ENCODE measurements around the gene TUBB6.

DNA sequence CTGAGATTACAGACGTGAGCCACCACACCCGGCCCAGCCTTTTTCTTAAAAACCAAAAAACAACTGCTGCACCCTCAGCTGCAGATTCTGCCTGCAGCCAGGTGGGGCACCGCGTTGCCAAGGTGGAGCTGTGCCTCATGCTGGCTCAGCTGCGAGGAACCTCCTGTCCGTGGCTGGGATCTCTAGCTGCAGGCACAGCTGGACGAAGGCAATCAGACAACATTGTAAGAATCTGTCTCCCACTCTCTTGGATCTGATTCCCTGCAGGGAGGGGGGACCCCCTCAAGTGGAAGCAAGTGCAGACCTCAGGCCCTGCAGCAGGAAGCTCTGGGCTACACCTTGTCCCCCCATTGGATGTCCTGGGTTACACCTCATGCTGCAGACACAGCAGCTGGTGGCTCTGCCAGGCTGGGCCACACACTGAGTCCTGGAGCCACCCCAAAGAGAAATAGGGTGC lies 29.8 kb upstream of the TUBB6 start:
- TF ChIP-seq, protein P1, sequence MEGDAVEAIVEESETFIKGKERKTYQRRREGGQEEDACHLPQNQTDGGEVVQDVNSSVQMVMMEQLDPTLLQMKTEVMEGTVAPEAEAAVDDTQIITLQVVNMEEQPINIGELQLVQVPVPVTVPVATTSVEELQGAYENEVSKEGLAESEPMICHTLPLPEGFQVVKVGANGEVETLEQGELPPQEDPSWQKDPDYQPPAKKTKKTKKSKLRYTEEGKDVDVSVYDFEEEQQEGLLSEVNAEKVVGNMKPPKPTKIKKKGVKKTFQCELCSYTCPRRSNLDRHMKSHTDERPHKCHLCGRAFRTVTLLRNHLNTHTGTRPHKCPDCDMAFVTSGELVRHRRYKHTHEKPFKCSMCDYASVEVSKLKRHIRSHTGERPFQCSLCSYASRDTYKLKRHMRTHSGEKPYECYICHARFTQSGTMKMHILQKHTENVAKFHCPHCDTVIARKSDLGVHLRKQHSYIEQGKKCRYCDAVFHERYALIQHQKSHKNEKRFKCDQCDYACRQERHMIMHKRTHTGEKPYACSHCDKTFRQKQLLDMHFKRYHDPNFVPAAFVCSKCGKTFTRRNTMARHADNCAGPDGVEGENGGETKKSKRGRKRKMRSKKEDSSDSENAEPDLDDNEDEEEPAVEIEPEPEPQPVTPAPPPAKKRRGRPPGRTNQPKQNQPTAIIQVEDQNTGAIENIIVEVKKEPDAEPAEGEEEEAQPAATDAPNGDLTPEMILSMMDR (IDR thresholded peaks at IDR 0.05), result peak in 1 of 12 donors; percentile 8
- no peak for TF ChIP-seq POLR2A (IDR thresholded peaks at IDR 0.05)

Data from heart left ventricle (tissue), 13 donors.